ENCODE measurements around the gene DYDC1.

DNA sequence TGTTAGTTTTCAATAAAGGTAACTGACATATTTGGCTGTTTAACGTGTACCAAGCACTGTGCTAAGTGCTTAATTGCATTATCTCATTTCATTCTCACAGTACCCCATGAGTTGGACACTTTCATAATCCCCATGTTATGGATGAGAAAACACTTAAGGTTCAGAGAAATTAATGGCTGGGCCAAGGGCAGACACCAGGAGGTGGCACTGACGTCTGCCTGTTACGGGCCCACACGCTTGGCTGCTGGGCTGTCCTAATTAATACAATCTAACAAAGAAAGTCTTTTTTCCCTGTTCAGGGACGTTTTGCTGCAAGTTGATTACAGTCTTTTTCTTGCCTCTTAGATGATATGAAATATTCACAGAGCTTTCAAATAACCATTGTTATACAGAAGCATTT lies 16.1 kb upstream of the DYDC1 start:
- TF ChIP-seq JUND (IDR thresholded peaks at IDR 0.05), result no peak
- TF ChIP-seq, protein P1, sequence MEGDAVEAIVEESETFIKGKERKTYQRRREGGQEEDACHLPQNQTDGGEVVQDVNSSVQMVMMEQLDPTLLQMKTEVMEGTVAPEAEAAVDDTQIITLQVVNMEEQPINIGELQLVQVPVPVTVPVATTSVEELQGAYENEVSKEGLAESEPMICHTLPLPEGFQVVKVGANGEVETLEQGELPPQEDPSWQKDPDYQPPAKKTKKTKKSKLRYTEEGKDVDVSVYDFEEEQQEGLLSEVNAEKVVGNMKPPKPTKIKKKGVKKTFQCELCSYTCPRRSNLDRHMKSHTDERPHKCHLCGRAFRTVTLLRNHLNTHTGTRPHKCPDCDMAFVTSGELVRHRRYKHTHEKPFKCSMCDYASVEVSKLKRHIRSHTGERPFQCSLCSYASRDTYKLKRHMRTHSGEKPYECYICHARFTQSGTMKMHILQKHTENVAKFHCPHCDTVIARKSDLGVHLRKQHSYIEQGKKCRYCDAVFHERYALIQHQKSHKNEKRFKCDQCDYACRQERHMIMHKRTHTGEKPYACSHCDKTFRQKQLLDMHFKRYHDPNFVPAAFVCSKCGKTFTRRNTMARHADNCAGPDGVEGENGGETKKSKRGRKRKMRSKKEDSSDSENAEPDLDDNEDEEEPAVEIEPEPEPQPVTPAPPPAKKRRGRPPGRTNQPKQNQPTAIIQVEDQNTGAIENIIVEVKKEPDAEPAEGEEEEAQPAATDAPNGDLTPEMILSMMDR (IDR thresholded peaks at IDR 0.05; ENCODE audit: low read depth, low read length, missing input control), result no peak
